Activated T-helper 2 cell treated with anti-CD3 and anti-CD28 coated beads, Interferon-gamma antibody, Interleukin-2, Interleukin-4, amounts not matched to agents 10 μg/mL and 5 μg/mL and 100 μg/mL, durations not matched to agents 14 hours and 24 hours and 36 hours (primary cell): ENCODE measurements around the gene METTL9. TPM values are rescaled to one million over a fixed set of nuclear protein-coding genes. Genes with fewer than 3 reads are reported as not detected.
"Not testable (repeated sequence)": the region's sequence is repeated elsewhere in the genome, so short reads cannot be mapped to it uniquely, and the experiment has no call there.

Experiments used
- DNase-seq: peaks from one replicate; pipeline ENCODE4 v3.0.0; 2021; ENCODE audit warnings: low spot score
- H3K27ac Mint-ChIP-seq: one replicate; pipeline ENCODE4 v1.8.0; 2021; ENCODE audit warnings: mixed read lengths
- H3K27me3 Mint-ChIP-seq: one replicate; pipeline ENCODE4 v1.8.0; 2021; ENCODE audit warnings: low read depth, mixed read lengths
- H3K36me3 Mint-ChIP-seq: one replicate; pipeline ENCODE4 v1.8.0; 2021; ENCODE audit warnings: low read depth, mixed read lengths
- H3K4me1 Mint-ChIP-seq: one replicate; pipeline ENCODE4 v1.8.0; 2021; ENCODE audit warnings: low read depth, mixed read lengths
- H3K4me3 Mint-ChIP-seq: one replicate; pipeline ENCODE4 v1.8.0; 2021; ENCODE audit warnings: low read depth, mild to moderate bottlenecking, moderate library complexity, mixed read lengths
- H3K9me3 Mint-ChIP-seq: one replicate; pipeline ENCODE4 v1.8.0; 2021; ENCODE audit warnings: mixed read lengths
- intact Hi-C: fragments of 100-400 bp; cut with micrococcal nuclease; formaldehyde crosslinking; loops from one replicate; pipeline ENCODE4 v1.15.1; 2023
- total RNA-seq: library from RNA; stranded (reverse); gene quantifications from 2 replicates; pipeline ENCODE4 v1.2.3, GENCODE V29; 2022

METTL9 gene
- total RNA-seq, 1 donor from 2014 or later, result 73.9 TPM

DNA sequence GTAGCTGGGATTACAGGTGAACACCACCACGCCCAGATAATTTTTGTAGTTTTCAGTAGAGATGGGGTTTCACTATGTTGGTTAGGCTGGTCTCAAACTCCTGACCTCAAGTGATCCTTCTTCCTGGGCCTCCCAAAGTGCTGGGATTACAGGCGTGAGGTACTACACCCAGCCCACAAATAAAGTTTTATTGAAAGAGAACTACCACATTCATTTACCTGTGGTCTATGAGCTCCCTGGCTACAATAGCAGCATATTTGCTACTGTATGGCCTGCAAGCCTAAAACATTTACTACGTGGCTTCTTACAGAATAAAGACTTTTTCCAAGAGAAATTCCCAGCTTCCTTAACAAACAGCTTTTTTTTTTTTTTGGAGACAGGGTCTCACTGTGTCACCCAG is 3.4 kb downstream of the METTL9 start:
- peaks cover 44% of the 10 kb centered on the region for H3K4me1 Mint-ChIP-seq
- no peaks in the 10 kb centered on the region for H3K27me3 Mint-ChIP-seq
- no peak overlapping the region for H3K27ac Mint-ChIP-seq
- intact Hi-C loops, result no loop called here
- H3K36me3 Mint-ChIP-seq, result peaks cover 2% of the 10 kb centered on the region
- DNase-seq, result no peak
- no peaks in the 10 kb centered on the region for H3K9me3 Mint-ChIP-seq
- H3K4me3 Mint-ChIP-seq, result no peak overlapping the region

DNA sequence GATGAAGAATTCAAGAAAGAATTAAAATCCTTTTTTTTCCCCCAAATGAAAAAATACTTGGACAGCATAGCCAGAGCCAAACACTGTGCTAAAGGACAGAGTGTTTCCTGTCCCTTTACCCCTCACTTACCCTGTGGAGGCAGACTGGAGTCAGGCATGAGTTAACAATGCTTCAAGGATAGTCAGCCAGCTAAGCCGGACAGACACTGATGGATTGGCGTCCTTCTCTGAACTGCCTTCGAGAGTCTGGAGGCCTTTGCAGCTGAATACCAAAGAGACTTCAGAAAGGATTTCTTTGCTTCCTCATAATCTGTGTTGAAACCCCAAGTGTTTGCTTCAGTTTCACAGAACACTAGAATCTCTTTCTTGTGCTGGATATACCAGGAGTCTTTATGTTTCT is 4.6 kb downstream of the METTL9 start:
- H3K9me3 Mint-ChIP-seq, result no peaks in the 10 kb centered on the region
- H3K4me3 Mint-ChIP-seq, result no peak overlapping the region
- no peaks in the 10 kb centered on the region for H3K27me3 Mint-ChIP-seq
- peaks cover 47% of the 10 kb centered on the region for H3K4me1 Mint-ChIP-seq
- H3K27ac Mint-ChIP-seq, result no peak overlapping the region
- no peak for DNase-seq
- intact Hi-C loops, result no loop called here
- no peaks in the 10 kb centered on the region for H3K36me3 Mint-ChIP-seq

- DNase-seq, H3K4me3 Mint-ChIP-seq, intact Hi-C loops, H3K36me3 Mint-ChIP-seq, H3K27ac Mint-ChIP-seq, H3K9me3 Mint-ChIP-seq, H3K27me3 Mint-ChIP-seq: not testable (repeated sequence)
- peaks cover 55% of the 10 kb centered on the region for H3K4me1 Mint-ChIP-seq
Observed at GRCh38 chr16:21605848-21606247, 6.5 kb downstream of the METTL9 start.

- Mint-ChIP-seq H3K27ac (no peak overlapping the region), H3K36me3 (peaks cover 14% of the 10 kb centered on the region), H3K4me3 (no peak overlapping the region), H3K9me3 (no peaks in the 10 kb centered on the region), H3K4me1 (peaks cover 58% of the 10 kb centered on the region), H3K27me3 (no peaks in the 10 kb centered on the region)
- no peak for DNase-seq
- intact Hi-C loops, result no loop called here
Observed at GRCh38 chr16:21608639-21609328, 9.4 kb downstream of the METTL9 start.

DNA sequence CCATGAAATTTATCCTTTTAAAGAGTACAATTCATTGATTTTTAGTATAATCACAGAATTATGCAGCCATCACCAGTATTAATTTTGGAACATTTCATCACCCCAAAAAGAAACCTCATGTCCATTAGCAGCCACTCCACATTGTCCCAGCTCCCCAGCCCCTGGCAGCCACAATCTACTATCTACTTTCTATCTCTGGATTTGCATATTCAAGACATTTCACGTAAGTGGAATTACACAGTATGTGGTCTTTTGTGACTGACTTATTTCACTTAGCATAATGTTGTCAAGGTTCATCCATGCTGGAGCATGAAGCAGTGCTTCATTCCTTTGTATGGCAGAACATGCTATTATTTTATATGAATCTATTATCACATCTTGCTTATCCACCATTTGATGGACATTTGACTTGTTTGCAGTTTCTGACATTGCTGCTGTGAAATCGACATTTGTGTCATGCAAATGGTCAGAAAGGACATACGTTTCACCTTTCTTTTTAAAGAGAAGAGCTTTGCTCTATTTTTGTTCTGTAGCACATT is 10.7 kb downstream of the METTL9 start:
- Mint-ChIP-seq H3K27me3 (no peaks in the 10 kb centered on the region), H3K9me3 (no peaks in the 10 kb centered on the region), H3K4me3 (no peak overlapping the region), H3K4me1 (peaks cover 57% of the 10 kb centered on the region), H3K36me3 (peaks cover 27% of the 10 kb centered on the region), H3K27ac (no peak overlapping the region)
- no peak for DNase-seq
- intact Hi-C loops, result no loop called here

DNA sequence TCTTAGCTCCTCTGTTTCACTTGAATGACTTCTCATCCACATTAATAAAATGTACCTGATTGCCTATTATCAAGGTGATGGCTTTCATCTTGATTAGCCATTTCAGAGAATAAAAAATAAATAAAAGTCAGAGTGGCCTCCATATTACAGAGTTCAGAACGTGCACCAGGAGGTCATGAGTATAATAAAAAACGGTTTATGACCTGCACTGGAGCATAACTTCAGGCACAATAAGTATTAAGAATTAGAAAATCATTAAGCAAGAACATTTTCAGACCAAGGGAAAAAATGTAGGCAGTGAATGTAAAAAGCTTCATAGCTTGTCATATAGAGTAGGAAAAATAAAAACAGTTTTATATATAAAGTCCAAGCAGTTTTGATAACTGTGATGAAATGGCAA is 11.4 kb downstream of the METTL9 start:
- no peak overlapping the region for H3K4me3 Mint-ChIP-seq
- H3K4me1 Mint-ChIP-seq, result peaks cover 54% of the 10 kb centered on the region
- intact Hi-C loops, result no loop called here

GRCh38 chr16:21611198-21611555 is 11.8 kb downstream of the METTL9 start:
- no peaks in the 10 kb centered on the region for H3K9me3 Mint-ChIP-seq
- no peak overlapping the region for H3K4me3 Mint-ChIP-seq
- H3K27ac Mint-ChIP-seq, result no peak overlapping the region
- no peak for DNase-seq
- H3K27me3 Mint-ChIP-seq, result no peaks in the 10 kb centered on the region
- peaks cover 58% of the 10 kb centered on the region for H3K4me1 Mint-ChIP-seq
- intact Hi-C loops, result no loop called here
- H3K36me3 Mint-ChIP-seq, result peaks cover 33% of the 10 kb centered on the region

More for the DNA sequence above, 11.4 kb downstream of the METTL9 start:
- H3K27ac Mint-ChIP-seq, result no peak overlapping the region
- peaks cover 30% of the 10 kb centered on the region for H3K36me3 Mint-ChIP-seq
- H3K9me3 Mint-ChIP-seq, result no peaks in the 10 kb centered on the region
- no peaks in the 10 kb centered on the region for H3K27me3 Mint-ChIP-seq
- DNase-seq, result no peak

DNA sequence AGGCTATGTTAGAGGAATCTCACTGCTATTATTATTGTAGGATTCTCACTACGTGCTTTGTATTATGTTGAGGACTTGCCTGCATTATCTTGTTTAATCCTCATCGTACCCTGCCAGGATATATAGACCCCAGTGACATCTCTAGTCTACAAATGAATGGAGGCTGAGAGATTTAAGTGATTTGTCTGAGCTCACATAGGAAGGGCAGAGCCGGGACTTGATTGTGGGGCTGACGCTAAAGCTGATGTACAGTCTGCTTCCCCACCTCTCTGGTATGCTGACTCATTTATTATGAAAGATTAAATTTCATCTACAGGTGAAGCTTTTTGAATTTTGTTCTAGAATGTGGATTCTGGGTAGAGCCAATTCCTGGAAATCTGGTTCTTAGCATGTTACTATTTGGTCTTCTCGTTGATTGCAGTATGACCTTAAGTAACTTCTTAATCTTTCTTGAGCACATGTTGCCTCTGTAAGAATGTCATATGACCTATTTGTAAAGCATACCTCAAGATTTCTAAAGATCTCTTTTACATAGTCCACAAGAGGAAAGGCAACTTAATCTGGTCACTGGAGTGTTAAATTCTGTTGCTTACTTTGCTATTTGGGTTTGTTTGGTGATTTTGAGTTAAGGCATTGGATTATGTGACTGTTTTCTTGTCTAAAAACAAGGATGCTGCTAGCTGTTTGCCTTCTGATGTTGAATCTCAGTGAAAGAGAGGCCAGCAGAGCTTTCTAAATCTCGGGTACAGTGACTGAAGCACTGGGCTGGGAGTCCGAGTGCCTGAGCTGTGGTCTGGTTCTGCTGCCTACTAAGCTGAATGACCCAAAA is 12.4 kb downstream of the METTL9 start:
- peaks cover 38% of the 10 kb centered on the region for H3K36me3 Mint-ChIP-seq
- DNase-seq, result no peak
- H3K27ac Mint-ChIP-seq, result no peak overlapping the region
- no peaks in the 10 kb centered on the region for H3K9me3 Mint-ChIP-seq
- intact Hi-C loops, result no loop called here
- no peaks in the 10 kb centered on the region for H3K27me3 Mint-ChIP-seq
- H3K4me1 Mint-ChIP-seq, result peaks cover 60% of the 10 kb centered on the region
- no peak overlapping the region for H3K4me3 Mint-ChIP-seq

DNA sequence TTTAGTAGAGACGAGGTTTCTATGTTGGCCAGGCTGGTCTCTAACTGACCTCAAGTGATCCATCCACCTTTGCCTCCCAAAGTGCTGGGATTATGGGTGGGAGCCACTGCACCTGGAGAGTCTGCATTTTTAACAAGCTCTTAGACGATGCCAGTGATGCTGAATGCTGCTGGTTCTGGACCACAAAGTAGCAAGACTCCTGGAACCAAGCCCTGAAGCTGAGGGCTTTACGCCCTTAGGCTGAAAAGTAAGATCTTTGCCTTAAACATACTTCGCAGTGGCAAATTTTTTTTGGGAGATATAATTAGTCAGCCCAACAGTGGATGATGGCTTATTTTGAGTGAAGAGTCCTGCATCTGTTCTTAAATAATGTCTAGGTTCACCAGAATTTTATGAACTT is 14.0 kb downstream of the METTL9 start:
- DNase-seq, result no peak
- Mint-ChIP-seq H3K27ac (no peak overlapping the region), H3K4me1 (peaks cover 58% of the 10 kb centered on the region), H3K4me3 (no peak overlapping the region), H3K36me3 (peaks cover 49% of the 10 kb centered on the region), H3K9me3 (no peaks in the 10 kb centered on the region), H3K27me3 (no peaks in the 10 kb centered on the region)
- intact Hi-C loops, result no loop called here

- no peak for DNase-seq
- Mint-ChIP-seq H3K9me3 (no peaks in the 10 kb centered on the region), H3K27me3 (no peaks in the 10 kb centered on the region), H3K36me3 (peaks cover 53% of the 10 kb centered on the region), H3K27ac (no peak overlapping the region), H3K4me3 (no peak overlapping the region), H3K4me1 (peaks cover 53% of the 10 kb centered on the region)
- intact Hi-C loops, result no loop called here
Observed at GRCh38 chr16:21613781-21614180, 14.4 kb downstream of the METTL9 start.

DNA sequence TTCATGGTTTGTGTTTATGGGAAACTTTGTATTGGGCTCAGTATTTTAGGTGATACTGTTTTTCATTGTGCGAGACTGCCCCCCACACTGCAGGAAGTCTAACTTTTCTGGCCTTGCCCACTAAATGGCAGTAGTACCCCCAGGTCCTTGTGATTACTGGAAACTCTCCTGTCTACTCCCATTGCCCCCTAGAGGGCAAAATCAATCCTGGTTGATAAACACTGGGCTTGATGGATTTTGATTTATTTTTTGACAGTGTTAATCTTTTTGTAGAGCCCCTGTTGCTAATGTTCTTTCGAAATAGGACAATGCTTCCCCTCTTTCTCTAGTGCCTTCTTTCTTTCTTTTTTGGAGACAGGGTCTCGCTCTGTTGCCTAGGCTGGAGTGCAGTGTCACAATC is 15.5 kb downstream of the METTL9 start:
- intact Hi-C loops, result no loop called here
- Mint-ChIP-seq H3K4me3 (no peak overlapping the region), H3K36me3 (peaks cover 61% of the 10 kb centered on the region)

DNA sequence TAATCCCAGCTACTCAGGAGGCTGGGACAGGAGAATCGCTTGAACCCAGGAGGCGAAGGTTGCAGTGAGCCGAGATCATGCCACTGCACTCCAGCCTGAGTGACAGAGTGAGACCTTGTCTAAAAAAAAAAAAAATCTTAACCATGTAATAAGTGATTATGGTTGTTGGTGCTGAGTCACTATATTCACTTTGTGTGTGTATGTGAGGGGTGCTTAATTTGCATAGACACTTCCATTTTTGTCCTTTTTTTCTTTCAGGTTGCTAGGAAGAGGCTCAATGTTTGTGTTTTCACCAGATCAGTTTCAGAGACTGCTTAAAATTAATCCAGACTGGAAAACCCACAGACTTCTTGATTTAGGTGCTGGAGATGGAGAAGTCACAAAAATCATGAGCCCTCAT is 18.2 kb downstream of the METTL9 start:
- H3K4me3 Mint-ChIP-seq, result no peak overlapping the region
- H3K9me3 Mint-ChIP-seq, result no peaks in the 10 kb centered on the region
- no peak for DNase-seq
- H3K36me3 Mint-ChIP-seq, result peaks cover 65% of the 10 kb centered on the region
- H3K4me1 Mint-ChIP-seq, result peaks cover 46% of the 10 kb centered on the region
- intact Hi-C loops, result no loop called here
- no peak overlapping the region for H3K27ac Mint-ChIP-seq
- H3K27me3 Mint-ChIP-seq, result no peaks in the 10 kb centered on the region

More for the DNA sequence above, 15.5 kb downstream of the METTL9 start:
- Mint-ChIP-seq H3K9me3 (no peaks in the 10 kb centered on the region), H3K27ac (no peak overlapping the region), H3K27me3 (no peaks in the 10 kb centered on the region), H3K4me1 (peaks cover 49% of the 10 kb centered on the region)
- no peak for DNase-seq

DNA sequence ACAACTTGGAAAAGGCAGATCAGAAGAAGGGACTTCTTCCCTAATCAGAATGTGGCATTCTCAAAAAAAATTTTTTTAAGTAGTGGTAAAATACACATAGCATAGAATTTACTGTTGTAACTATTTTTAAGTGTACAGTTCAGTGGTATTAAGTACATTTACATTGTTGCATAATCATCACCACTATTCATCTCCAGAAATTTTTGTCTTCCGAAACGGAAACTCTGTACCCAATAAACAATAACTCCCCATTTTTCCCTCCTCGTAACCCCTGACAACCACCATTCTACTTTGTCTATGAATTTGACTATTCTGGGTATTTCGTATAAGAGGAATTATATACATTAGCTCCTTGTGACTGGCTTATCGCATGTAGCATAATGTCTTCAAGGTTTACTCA is 18.9 kb downstream of the METTL9 start:
- Mint-ChIP-seq H3K4me1 (peaks cover 50% of the 10 kb centered on the region), H3K27me3 (no peaks in the 10 kb centered on the region), H3K36me3 (peaks cover 66% of the 10 kb centered on the region), H3K9me3 (no peaks in the 10 kb centered on the region), H3K4me3 (no peak overlapping the region), H3K27ac (no peak overlapping the region)
- DNase-seq, result no peak
- intact Hi-C loops, result no loop called here
